Fibroblast of villous mesenchyme (primary cell): ENCODE measurements around the gene PPCS. TPM values are rescaled to one million over a fixed set of nuclear protein-coding genes. Genes with fewer than 3 reads are reported as not detected.
A peak's percentile ranks its signal among the peaks of the same experiment; 100 is the strongest.

ENCODE experiments used
- DNase-seq: peaks from one replicate; pipeline ENCODE4 v3.0.0-alpha.2; 2010; ENCODE audit warnings: low read depth
- H3K4me3 ChIP-seq: 2 replicates; pipeline ENCODE4 v1.5.1; 2011; ENCODE audit warnings: low read depth, mild to moderate bottlenecking, low read length
- total RNA-seq: library from RNA; depleted of rRNA; stranded (reverse); fragments of >200 nt; gene quantifications from 2 replicates; pipeline ENCODE4 v1.2.3, GENCODE V29; 2012
- TF ChIP-seq, protein P1 (sequence below): IDR thresholded peaks from 2 replicates; pipeline ENCODE4 v1.5.1; 2012; ENCODE audit warnings: low read depth, mild to moderate bottlenecking, low read length; ENCODE audit not compliant: insufficient read depth

PPCS gene
- total RNA-seq, 1 donor: 66.5 TPM

DNA sequence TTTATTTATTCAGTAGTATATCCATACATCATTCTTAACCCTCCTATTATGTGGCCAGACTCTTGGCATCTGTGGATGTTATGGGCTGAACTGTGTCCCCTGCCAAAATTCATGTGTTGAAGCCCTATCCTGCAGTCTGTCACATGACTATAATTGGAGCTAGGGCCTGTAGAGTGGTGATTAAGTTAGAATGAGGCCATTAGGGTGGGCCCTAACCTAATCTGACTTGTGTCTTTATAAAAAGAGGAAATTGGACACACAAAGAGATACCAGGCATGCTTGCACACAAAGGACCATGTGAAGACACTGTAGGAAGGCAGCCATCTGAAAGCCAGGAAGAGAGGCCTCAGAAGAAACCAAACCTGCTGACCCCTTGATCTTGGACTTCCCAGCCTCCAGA, 7.1 kb upstream of the PPCS start:
- TF ChIP-seq, protein P1, sequence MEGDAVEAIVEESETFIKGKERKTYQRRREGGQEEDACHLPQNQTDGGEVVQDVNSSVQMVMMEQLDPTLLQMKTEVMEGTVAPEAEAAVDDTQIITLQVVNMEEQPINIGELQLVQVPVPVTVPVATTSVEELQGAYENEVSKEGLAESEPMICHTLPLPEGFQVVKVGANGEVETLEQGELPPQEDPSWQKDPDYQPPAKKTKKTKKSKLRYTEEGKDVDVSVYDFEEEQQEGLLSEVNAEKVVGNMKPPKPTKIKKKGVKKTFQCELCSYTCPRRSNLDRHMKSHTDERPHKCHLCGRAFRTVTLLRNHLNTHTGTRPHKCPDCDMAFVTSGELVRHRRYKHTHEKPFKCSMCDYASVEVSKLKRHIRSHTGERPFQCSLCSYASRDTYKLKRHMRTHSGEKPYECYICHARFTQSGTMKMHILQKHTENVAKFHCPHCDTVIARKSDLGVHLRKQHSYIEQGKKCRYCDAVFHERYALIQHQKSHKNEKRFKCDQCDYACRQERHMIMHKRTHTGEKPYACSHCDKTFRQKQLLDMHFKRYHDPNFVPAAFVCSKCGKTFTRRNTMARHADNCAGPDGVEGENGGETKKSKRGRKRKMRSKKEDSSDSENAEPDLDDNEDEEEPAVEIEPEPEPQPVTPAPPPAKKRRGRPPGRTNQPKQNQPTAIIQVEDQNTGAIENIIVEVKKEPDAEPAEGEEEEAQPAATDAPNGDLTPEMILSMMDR: no peak
- no peak for DNase-seq
- no peak overlapping the region for H3K4me3 ChIP-seq

DNA sequence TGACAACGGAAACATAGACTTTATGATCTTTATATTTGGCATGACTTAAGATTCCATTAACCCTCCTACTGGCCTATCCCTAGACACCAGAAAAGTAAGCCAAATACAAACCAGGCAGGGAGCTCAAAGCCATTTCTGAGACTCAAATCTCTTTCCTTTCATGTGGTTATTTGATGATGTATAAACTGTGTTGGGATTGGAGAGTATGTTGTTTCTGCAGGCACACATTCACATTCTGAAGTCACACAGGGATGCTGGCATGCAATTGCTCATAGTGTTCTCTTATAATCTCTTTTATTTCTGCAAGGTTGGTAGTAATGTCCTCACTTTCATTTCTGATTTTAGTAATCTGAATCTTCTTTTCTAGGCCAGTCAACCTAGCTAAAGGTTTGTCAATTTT, 6.3 kb upstream of the PPCS start:
- no peak for DNase-seq
- TF ChIP-seq, protein P1: no peak
- H3K4me3 ChIP-seq: no peak overlapping the region

DNA sequence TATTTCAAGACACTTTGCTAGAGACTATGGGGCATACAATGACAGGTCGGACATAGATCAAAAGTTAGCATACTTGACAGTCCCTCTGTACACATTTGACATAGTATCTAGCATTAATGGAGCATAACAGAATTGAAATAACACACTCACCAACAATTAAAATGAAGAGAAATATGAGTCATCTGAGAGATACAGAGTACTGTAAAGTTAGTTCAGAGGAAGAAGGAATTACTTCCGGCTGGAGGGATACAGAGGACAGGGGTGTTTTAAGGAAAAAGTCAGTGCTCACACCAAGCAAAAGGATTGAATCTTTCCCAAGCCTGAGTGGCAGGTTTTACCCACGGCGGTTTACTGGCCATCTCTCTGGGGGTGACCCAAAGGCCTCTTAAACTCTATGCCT, 3.0 kb upstream of the PPCS start:
- no peak overlapping the region for H3K4me3 ChIP-seq
- no peak for DNase-seq
- TF ChIP-seq, protein P1: no peak

DNA sequence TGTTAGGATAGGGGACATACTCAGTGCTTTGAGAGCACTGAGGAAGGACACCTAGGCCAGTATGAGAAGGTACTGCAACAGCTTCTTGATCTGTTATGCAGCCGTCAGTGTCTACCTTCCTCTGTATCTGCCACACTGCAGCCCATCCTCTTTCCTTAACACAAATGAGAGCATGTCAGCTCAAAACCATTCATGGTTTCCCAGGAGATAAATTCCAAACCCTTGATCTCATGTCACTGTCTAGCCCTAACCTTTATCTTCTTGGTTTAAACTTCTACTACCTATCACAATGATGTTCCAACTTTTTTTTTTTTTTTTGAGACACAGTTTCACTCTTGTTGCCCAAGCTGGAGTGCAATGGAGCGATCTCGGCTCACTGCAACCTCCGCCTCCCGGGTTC, 1.9 kb upstream of the PPCS start:
- TF ChIP-seq, protein P1: no peak
- no peak for DNase-seq
- no peak overlapping the region for H3K4me3 ChIP-seq

DNA sequence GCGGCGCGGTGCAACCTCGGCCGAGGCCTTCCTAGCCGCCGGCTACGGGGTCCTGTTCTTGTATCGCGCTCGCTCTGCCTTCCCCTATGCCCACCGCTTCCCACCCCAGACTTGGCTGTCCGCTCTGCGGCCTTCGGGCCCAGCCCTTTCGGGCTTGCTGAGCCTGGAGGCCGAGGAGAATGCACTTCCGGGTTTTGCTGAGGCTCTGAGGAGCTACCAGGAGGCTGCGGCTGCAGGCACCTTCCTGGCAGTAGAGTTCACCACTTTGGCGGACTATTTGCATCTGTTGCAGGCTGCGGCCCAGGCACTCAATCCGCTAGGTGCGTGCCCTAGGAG, 379 bp downstream of the PPCS start:
- DNase-seq: peak; percentile 67
- H3K4me3 ChIP-seq: peak overlapping the region; percentile 85
- TF ChIP-seq, protein P1: no peak

DNA sequence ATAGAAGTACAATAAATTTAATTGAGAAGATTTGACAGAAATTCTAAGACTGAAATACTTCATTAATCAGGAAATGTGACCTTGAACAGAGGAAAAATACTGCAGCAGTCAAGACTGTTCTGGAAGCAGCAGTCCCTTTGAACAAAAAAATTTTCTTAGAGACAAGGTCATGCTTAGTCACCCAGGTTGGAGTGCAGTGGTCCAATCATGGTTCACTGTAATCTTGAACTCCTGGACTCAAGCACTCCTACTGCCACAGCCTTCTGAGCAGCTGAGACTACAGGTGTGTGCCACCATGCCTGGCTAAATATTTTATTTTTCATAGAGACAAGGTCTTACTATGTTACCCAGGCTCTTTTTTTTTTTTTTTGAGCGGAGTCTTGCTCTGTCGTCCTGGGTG, 4.9 kb downstream of the PPCS start:
- TF ChIP-seq, protein P1: no peak
- H3K4me3 ChIP-seq: no peak overlapping the region
- DNase-seq: no peak

DNA sequence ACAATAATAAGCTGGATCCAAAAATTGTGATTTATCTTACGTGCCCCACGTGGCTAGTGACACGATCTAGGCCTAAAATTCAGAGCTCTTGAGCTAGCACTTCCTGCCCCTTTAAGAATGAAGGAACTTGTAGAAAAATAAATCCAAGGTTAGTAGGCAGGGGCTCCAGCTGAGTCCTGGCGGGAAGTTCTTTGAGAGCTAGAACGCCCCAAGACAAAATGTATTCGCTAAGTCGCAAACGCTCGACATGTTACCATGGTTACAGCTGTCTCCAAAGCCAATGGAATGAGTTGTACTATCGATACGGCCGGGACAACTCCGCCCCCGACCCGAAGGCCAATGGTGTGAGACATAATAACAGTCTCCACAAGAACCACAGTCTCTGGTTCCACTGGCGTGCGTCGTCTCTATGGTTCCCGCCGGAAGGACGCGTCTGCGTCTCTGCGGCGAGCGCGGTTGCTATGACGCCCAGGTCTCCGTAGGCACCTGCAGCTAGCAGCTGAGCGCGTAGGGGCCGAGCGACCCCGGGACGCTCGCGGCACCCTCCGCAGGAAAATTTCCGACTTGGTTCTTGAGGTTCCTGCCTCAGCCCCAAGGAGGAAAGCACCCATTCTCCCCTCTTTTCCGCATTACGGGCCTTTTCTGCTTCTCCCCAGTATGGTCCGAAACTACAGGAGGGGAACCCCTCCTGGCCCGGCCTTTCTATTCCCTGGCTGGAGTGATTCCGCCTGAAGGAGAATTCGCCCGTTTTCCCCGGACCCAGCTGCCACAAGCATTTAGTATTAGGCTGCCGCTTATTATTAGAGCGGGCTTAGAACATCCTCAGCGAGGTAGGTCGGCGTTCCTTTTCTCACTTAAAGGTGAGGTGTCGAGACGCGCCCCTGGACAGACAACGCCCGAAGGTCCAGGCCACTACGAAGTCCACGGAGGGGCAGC, 6.8 kb downstream of the PPCS start, which contains the start of gene CCDC30:
TSS of gene CCDC30 (plus strand) at position 459 of the 936 bp plus-strand sequence. CDS start 17,266 bp downstream, outside the sequence.
- peak; percentile 98 for DNase-seq

More for the DNA sequence above, 6.8 kb downstream of the PPCS start, which contains the start of gene CCDC30:
- TF ChIP-seq, protein P1: no peak
- H3K4me3 ChIP-seq: peak within 1 kb of the TSS; percentile 79
